Fibroblast of skin of back (primary cell): Measurements from ENCODE around the gene ADAMTS14.

ENCODE experiments used
- DNase-seq: peaks from one replicate; pipeline ENCODE4 v3.0.0-alpha.2; 2013

ADAMTS14 gene

GRCh38 chr10:70676511-70676910 lies 4.2 kb downstream of the ADAMTS14 start:
- no peak for DNase-seq

- no peak for DNase-seq
Observed at GRCh38 chr10:70677016-70677415, 4.7 kb downstream of the ADAMTS14 start.

GRCh38 chr10:70677620-70678249 lies 5.4 kb downstream of the ADAMTS14 start:
- DNase-seq = no peak

GRCh38 chr10:70678250-70678635 lies 5.9 kb downstream of the ADAMTS14 start:
- DNase-seq = no peak

- DNase-seq = no peak
Observed at GRCh38 chr10:70678757-70679489, 6.6 kb downstream of the ADAMTS14 start.

GRCh38 chr10:70679498-70679897 lies 7.2 kb downstream of the ADAMTS14 start:
- DNase-seq = peak; percentile 91

GRCh38 chr10:70680899-70681730 lies 8.8 kb downstream of the ADAMTS14 start:
- no peak for DNase-seq

- DNase-seq = no peak
Observed at GRCh38 chr10:70681731-70682005, 9.4 kb downstream of the ADAMTS14 start.

GRCh38 chr10:70682920-70683600 lies 10.8 kb downstream of the ADAMTS14 start:
- DNase-seq = no peak

GRCh38 chr10:70683601-70683934 lies 11.3 kb downstream of the ADAMTS14 start:
- no peak for DNase-seq

- DNase-seq = no peak
Observed at GRCh38 chr10:70683940-70684339, 11.6 kb downstream of the ADAMTS14 start.

GRCh38 chr10:70684374-70684773 lies 12.1 kb downstream of the ADAMTS14 start:
- no peak for DNase-seq

GRCh38 chr10:70684839-70685454 lies 12.6 kb downstream of the ADAMTS14 start:
- DNase-seq = no peak

GRCh38 chr10:70685455-70685911 lies 13.2 kb downstream of the ADAMTS14 start:
- DNase-seq = no peak

GRCh38 chr10:70688828-70689227 lies 16.5 kb downstream of the ADAMTS14 start:
- DNase-seq = no peak

- no peak for DNase-seq
Observed at GRCh38 chr10:70689661-70690060, 17.4 kb downstream of the ADAMTS14 start.

GRCh38 chr10:70690589-70690988 lies 18.3 kb downstream of the ADAMTS14 start:
- no peak for DNase-seq

GRCh38 chr10:70691611-70692010 lies 19.3 kb downstream of the ADAMTS14 start:
- no peak for DNase-seq

GRCh38 chr10:70692043-70692603 lies 19.8 kb downstream of the ADAMTS14 start:
- no peak for DNase-seq

- peak; percentile 93 for DNase-seq
Observed at GRCh38 chr10:70693619-70694335, 21.5 kb downstream of the ADAMTS14 start.

- DNase-seq = peak; percentile 76
Observed at GRCh38 chr10:70694418-70695141, 22.3 kb downstream of the ADAMTS14 start.
